ENCODE data around the gene SLC35E4.

Gene SLC35E4

DNA sequence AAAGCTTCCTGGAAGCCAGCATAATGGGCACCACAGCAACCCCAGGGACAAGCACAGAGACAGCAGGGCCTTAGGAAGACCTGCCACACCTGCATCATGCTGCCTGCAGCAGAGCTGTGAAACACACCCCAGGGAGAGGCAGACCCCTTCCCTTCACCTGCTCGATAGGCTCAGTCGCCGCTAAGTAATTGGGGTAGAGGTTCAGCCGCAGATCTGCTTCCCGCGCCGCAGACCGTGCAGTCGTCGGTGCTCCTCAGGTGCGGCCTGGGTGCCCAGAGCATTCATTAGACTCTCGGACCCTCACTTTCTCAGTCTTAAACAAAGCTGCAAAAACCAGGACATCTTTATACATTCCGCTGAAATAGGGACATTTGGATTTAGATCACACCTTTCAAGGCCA, 29.2 kb downstream of the SLC35E4 start:
- DNase-seq = no peak
- TF ChIP-seq, protein P1, sequence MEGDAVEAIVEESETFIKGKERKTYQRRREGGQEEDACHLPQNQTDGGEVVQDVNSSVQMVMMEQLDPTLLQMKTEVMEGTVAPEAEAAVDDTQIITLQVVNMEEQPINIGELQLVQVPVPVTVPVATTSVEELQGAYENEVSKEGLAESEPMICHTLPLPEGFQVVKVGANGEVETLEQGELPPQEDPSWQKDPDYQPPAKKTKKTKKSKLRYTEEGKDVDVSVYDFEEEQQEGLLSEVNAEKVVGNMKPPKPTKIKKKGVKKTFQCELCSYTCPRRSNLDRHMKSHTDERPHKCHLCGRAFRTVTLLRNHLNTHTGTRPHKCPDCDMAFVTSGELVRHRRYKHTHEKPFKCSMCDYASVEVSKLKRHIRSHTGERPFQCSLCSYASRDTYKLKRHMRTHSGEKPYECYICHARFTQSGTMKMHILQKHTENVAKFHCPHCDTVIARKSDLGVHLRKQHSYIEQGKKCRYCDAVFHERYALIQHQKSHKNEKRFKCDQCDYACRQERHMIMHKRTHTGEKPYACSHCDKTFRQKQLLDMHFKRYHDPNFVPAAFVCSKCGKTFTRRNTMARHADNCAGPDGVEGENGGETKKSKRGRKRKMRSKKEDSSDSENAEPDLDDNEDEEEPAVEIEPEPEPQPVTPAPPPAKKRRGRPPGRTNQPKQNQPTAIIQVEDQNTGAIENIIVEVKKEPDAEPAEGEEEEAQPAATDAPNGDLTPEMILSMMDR (IDR thresholded peaks at IDR 0.05; ENCODE audit: low read depth, low read length) = no peak
- Histone ChIP-seq H3K36me3 (peaks cover 11% of the 10 kb centered on the region), H3K9me3 (ENCODE audit: severe bottlenecking) (no peaks in the 10 kb centered on the region), H3K27me3 (ENCODE audit: insufficient read depth, low read depth, severe bottlenecking) (no peaks in the 10 kb centered on the region), H3K4me3 (ENCODE audit: low read depth, low read length) (no peak overlapping the region), H3K27ac (no peak overlapping the region)

DNA sequence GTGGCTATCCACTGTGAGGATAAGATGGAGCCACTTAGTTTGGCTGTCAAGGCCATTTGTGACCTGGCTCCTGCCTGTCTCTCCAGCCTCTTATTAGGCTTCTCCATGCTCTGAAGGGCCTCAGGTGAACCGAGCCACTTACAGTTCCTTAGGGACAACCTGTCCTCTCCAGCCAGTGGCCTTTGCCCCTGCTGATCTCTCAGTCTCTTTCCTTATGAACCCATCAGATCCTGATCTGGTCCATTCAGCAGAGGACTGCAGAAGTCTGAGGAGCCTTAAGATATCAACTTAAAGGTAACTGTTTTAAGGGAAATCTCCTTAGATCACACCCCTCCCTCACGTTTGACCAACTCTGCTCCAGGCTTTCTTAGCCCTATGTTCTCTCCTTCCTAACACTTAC, 29.7 kb downstream of the SLC35E4 start:
- TF ChIP-seq, protein P1 (IDR thresholded peaks at IDR 0.05; ENCODE audit: low read depth, low read length) = no peak
- no peaks in the 10 kb centered on the region for H3K9me3 ChIP-seq (ENCODE audit: severe bottlenecking)
- no peak for DNase-seq
- no peak overlapping the region for H3K4me3 ChIP-seq (ENCODE audit: low read depth, low read length)
- no peak overlapping the region for H3K27ac ChIP-seq
- H3K36me3 ChIP-seq = peaks cover 11% of the 10 kb centered on the region
- H3K27me3 ChIP-seq (ENCODE audit: insufficient read depth, low read depth, severe bottlenecking) = no peaks in the 10 kb centered on the region

DNA sequence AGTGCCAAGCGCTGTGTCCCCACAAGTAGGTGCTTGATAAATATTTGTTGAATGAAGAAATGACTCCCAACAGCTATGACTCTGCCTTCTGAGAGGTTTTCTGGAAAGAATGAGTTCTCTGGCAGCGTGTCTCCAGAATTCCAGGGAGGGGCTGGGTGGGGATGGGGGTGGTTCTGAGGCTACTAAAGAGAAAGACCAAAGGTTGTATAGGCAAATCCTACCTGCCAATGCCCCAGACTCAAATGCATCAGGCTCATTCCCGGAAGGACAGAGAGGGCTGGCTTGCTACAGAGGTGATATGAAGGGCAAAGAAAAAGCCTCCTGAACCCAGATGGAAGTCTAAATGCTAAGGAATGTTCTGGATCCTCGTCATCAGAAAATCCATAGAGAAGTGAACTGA, 30.2 kb downstream of the SLC35E4 start:
- H3K27me3 ChIP-seq (ENCODE audit: insufficient read depth, low read depth, severe bottlenecking) = no peaks in the 10 kb centered on the region
- TF ChIP-seq, protein P1 (IDR thresholded peaks at IDR 0.05; ENCODE audit: low read depth, low read length) = no peak
- peaks cover 11% of the 10 kb centered on the region for H3K36me3 ChIP-seq

DNA sequence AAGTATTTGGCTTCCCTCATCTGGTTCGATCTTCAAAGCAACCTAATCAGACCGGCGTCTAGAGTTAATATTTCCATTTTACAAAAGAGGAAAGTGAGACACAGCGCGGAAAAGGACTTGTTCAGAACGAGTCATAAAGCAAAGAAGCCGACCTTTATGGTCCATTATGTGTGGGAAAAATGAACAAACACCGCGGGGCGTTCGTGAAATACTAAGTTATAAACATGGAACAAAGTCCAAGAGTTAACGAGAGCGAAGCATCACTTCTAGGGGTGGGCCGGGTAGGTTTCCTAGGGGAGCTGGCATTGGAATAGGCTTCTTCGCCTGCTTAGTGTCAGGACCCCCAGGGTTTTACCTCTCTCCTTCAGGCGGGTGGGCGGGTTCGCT, 31.5 kb downstream of the SLC35E4 start:
- peak overlapping the region; percentile 17; the same call in 1 of the 2 replicates for H3K27ac ChIP-seq
- no peak for DNase-seq
- H3K4me3 ChIP-seq (ENCODE audit: low read depth, low read length) = peak overlapping the region; percentile 74
- TF ChIP-seq, protein P1 (IDR thresholded peaks at IDR 0.05; ENCODE audit: low read depth, low read length) = no peak
- no peaks in the 10 kb centered on the region for H3K27me3 ChIP-seq (ENCODE audit: insufficient read depth, low read depth, severe bottlenecking)
- H3K9me3 ChIP-seq (ENCODE audit: severe bottlenecking) = no peaks in the 10 kb centered on the region
- H3K36me3 ChIP-seq = peaks cover 11% of the 10 kb centered on the region

More for the DNA sequence above, 30.2 kb downstream of the SLC35E4 start:
- Histone ChIP-seq H3K9me3 (ENCODE audit: severe bottlenecking) (no peaks in the 10 kb centered on the region), H3K4me3 (ENCODE audit: low read depth, low read length) (no peak overlapping the region), H3K27ac (no peak overlapping the region)
- no peak for DNase-seq

DNA sequence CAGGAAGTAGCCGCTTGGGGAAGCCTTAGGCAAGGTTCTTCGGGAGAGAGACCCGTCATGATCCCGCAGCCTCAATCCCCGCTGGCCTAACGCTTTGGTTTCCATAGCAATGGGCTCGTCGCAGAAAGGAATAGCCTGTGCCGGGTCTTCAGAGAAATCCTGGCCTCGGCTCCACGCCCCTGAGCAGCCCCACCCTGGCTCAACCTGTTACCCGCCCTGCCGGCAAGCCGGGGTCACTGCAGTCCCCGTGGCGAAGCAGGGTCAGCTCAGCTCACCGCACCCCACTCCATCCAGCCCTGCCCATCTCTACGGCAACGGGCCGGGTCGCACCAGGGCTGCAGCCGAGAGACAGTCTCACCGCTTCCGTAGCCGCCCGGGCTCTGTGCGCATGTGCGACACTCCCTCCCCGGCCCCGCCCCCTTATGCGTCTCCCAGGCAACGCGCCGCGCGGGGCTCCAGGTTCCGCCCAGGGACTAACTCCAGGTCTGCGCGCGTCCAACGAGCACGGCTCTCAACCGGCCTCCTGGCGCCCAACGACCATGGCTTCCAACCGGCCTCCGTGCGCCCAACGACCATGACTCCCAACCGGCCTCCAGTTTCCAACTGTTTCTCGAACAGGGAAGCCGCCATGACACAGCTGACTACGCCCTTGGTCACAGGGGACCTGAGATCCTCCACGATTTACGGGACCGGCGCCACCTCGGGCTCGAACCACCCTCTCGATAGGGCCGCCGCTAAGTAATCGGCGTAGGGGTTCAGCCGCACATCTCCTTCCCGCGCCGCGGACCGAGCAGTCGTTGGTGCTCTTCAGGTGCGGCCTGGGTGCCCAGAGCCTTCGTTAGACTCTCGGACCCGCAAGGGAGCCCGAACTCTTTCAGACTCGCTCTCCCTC, 32.2 kb downstream of the SLC35E4 start, which contains the start of gene DUSP18:
Gene DUSP18 (minus strand): TSS at position 382 of the 892 bp plus-strand sequence. CDS start 3,872 bp downstream, outside the sequence.
- peak; percentile 97 for DNase-seq
- peak within 1 kb of the TSS; percentile 74 for H3K4me3 ChIP-seq (ENCODE audit: low read depth, low read length)
- H3K9me3 ChIP-seq (ENCODE audit: severe bottlenecking) = no peaks in the 10 kb centered on the region
- H3K27ac ChIP-seq = peak within 1 kb of the TSS; percentile 94
- no peaks in the 10 kb centered on the region for H3K27me3 ChIP-seq (ENCODE audit: insufficient read depth, low read depth, severe bottlenecking)
- TF ChIP-seq, protein P1 (IDR thresholded peaks at IDR 0.05; ENCODE audit: low read depth, low read length) = peak; percentile 59
- H3K36me3 ChIP-seq = peaks cover 9% of the 10 kb centered on the region

All from WERI-Rb-1 (cell line).